ENCODE measurements around the gene PARVA.

Gene PARVA

DNA sequence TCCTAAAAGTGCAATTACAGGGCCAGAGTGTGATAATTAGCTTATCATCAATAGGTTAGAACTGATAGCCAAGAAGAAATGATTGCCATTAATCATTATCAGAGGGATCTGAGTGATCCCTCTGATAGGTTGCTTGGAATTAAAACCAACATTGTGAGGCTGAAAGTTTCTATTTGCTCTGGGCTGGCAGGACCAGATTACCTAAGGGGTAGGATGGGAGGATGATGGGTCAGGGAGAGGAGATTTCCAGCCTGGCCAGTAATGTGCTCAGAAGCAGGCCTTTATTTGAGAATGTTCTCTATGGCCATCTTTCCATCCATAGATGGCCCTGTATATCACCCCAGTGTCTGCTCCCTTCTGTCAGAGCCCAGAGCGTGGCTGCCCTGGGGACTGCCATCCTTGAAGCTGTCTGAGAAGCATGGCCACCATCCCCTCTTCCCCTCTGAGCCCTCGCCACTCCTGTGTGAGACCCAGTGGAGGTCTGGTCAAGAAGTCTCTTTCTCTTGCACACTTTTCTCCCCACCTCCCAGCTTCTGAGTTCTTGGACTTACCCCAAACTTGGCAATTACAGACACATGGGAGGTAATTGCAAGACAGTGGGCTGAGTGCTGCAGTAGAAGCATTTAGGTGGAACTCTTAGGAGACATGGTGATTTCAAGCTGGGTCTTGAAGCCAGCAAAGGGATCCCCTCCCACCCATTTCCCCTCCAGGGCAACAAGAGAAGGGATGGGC lies 11.7 kb downstream of the PARVA start:
- no peak overlapping the region for H3K4me3 ChIP-seq (ENCODE audit: low read depth, low read length)
- TF ChIP-seq CTCF (IDR thresholded peaks at IDR 0.05; ENCODE audit: borderline replicate concordance, insufficient read depth, low read depth, low read length), result no peak

DNA sequence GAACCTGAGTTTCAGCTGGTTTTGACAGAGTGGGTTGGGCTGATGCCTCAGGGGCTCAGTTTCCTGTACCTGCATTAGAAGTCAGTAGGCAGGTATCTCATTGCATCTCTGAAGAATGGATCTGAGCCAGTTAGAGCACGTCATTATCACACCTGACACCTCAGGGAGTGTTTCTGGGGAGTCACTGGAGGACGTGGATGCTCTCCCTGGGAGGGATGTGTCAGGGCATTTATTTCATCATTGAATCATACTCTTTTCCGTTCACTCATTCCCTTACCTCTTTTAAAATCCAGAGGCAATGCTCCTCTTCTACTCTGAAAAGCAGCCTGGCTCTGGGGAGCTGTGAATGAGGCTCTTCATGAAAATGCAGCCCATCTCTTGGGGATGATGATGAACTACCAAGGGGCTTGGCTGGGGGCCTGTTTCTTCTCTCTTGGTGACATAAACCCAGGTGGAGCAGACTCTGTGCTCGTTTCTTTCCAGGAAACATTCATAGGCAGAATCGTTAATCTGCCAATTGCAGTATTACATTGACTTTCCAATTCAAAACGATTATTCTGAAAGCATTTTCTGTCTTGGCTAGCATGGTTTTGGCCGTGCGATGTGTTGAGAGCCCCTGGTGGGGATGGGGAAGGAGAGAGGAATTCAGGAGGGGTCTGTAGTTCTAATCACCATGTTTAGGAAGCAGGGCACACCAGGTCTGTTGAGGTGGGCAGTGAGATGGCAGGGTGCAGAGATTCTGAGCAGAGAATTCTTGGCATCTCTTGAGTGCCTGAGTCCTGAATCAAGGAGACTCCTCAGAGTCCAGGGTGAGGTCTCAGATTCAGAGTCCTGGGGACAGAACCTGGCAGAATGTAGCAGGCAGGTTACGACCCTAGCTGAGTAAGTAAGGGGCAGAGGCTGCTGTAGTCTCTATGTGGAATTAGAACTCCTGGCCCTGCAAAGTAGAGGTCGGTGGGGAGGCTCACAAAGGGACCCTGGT lies 12.6 kb downstream of the PARVA start:
- TF ChIP-seq CTCF (IDR thresholded peaks at IDR 0.05; ENCODE audit: borderline replicate concordance, insufficient read depth, low read depth, low read length), result no peak
- no peak overlapping the region for H3K4me3 ChIP-seq (ENCODE audit: low read depth, low read length)

DNA sequence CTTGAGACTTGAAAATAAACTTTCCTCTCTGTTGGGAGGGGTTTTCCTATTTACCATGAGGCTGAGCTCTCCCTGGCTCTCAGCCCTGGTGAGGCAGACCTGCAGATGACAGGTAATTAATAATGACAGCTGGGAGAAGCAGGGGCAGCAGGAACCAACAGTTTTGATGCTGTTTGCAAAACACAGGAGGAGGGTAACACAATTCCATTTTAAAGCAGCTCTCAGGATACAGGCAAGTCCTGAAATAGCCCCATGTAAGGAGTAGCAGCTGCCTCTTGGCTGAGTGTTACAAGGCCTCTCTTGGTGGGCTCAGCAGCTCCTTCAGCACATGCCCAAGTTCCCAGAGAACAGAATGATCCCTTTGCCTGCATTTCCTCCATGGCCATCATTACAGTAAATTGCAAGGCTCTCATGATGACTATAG lies 13.3 kb downstream of the PARVA start:
- no peak for TF ChIP-seq CTCF (IDR thresholded peaks at IDR 0.05; ENCODE audit: borderline replicate concordance, insufficient read depth, low read depth, low read length)
- H3K4me3 ChIP-seq (ENCODE audit: low read depth, low read length), result no peak overlapping the region

- no peak for TF ChIP-seq CTCF (IDR thresholded peaks at IDR 0.05; ENCODE audit: borderline replicate concordance, insufficient read depth, low read depth, low read length)
Measured at GRCh38 chr11:12392672-12393071, 15.3 kb downstream of the PARVA start.

GRCh38 chr11:12393691-12394090 lies 16.3 kb downstream of the PARVA start:
- H3K4me3 ChIP-seq (ENCODE audit: low read depth, low read length), result no peak overlapping the region
- no peak for TF ChIP-seq CTCF (IDR thresholded peaks at IDR 0.05; ENCODE audit: borderline replicate concordance, insufficient read depth, low read depth, low read length)

More at GRCh38 chr11:12392672-12393071, 15.3 kb downstream of the PARVA start:
- H3K4me3 ChIP-seq (ENCODE audit: low read depth, low read length), result no peak overlapping the region

DNA sequence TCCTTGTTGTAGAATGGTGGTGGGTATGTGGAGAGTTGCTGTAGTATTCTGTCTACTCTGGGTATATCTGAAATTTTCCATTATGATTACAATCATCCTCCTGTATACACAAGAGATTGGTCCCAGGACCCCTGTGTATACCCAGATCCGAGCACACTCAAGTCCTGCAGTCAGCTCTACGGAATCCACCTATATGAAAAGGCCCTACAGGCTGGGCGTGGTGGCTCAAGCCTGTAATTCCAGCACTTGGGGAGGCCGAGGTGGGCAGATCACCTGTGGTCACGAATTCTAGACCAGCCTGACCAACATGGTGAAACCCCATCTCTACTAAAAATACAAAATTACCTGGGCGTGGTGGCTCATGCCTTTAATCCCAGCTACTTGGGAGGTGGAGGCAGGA lies 17.2 kb downstream of the PARVA start:
- TF ChIP-seq CTCF (IDR thresholded peaks at IDR 0.05; ENCODE audit: borderline replicate concordance, insufficient read depth, low read depth, low read length), result no peak
- no peak overlapping the region for H3K4me3 ChIP-seq (ENCODE audit: low read depth, low read length)
